HCT116 (cell line): ENCODE results near the gene FBXW4. TPM values are rescaled to one million over a fixed set of nuclear protein-coding genes. Genes with fewer than 3 reads are reported as not detected.

Source experiments
- ATAC-seq: fragments of 200-7000 bp; cut with Tn5 transposase; 2 replicates; pipeline ENCODE4 v1.9.1; 2020; ENCODE audit warnings: mild to moderate bottlenecking, moderate library complexity
- BruUV-seq: library from RNA; stranded (reverse); fragments of 400-500 nt; replicated peaks from 2 replicates; lab custom pipeline; 2021; lab: Mats Ljungman, UMichigan
- CTCF ChIA-PET: fragments of 300-600 bp; sonication (Branson Sonifier 250); formaldehyde crosslinking; loops from one replicate; lab custom pipeline; 2021; ENCODE audit warnings: antibody characterized with exemption; lab: Charles Lee
- POLR2A ChIA-PET: fragments of 300-600, 350-600 bp; sonication (Branson Sonifier 250); formaldehyde crosslinking; loops from one replicate; lab custom pipeline; 2021; ENCODE audit warnings: antibody characterized with exemption; lab: Charles Lee
- RAD21 ChIA-PET, 2 experiments: fragments of 300-600 bp; sonication (Branson Sonifier 250); formaldehyde crosslinking; loops; one replicate each; lab custom pipeline; 2023; ENCODE audit warnings: low total read pairs in 2 of 2; ENCODE audit not compliant: uncharacterized antibody in 2 of 2, unreplicated experiment in 2 of 2, low non-redundant PET in 1 of 2; lab: Charles Lee
- DNase-seq: peaks from one replicate; pipeline ENCODE4 v3.0.0-alpha.2; 2010; ENCODE audit warnings: low read depth, low spot score
- H2AFZ ChIP-seq: fragments of 200-600 bp; shearing (Covaris generic), sonication (generic); 2 replicates; pipeline ENCODE4 v1.6.1; 2017; ENCODE audit warnings: low read depth, mixed run types, mixed read lengths, antibody characterized with exemption, low read length; ENCODE audit not compliant: poor library complexity, severe bottlenecking
- H3K27ac ChIP-seq: 2 replicates; pipeline ENCODE4 v1.5.1; 2012; ENCODE audit warnings: low read depth, low read length
- H3K27me3 ChIP-seq: fragments of 200-600 bp; sonication (generic); 2 replicates; pipeline ENCODE4 v1.6.1; 2016; ENCODE audit warnings: mixed run types, low read length, mixed read lengths; ENCODE audit not compliant: insufficient read depth
- H3K36me3 ChIP-seq, 2 experiments: fragments of 200-500 bp in 1 of 2; fragments of 200-600 bp in 1 of 2; sonication (Bioruptor generic) in 1 of 2; sonication (generic) in 1 of 2; 2 replicates each; pipeline versions ENCODE4 v1.5.1 to v1.6.1; 2014 to 2016; ENCODE audit warnings: low read length in 2 of 2, inconsistent platforms in 1 of 2, mixed read lengths in 1 of 2, mixed run types in 1 of 2; ENCODE audit not compliant: insufficient read depth in 2 of 2, control insufficient read depth in 1 of 2
- H3K4me1 ChIP-seq, 2 experiments: fragments of 200-600 bp in 1 of 2; sonication (generic) in 1 of 2; 2 replicates each; pipeline versions ENCODE4 v1.5.1 to v1.6.1; 2012 to 2017; ENCODE audit warnings: low read length in 2 of 2, inconsistent platforms in 1 of 2, mild to moderate bottlenecking in 1 of 2, mixed read lengths in 1 of 2, mixed run types in 1 of 2, moderate library complexity in 1 of 2; ENCODE audit not compliant: insufficient read depth in 2 of 2, control insufficient read depth in 1 of 2
- H3K4me2 ChIP-seq: fragments of 200-600 bp; sonication (generic); 2 replicates; pipeline ENCODE4 v1.6.1; 2017; ENCODE audit warnings: mixed run types, low read length, mixed read lengths
- H3K4me3 ChIP-seq, 2 experiments: fragments of 200-600 bp in 1 of 2; sonication (generic) in 1 of 2; replicated peaks in 1 of 2; 2 replicates each; pipeline ENCODE4 v1.5.1; 2011 to 2016; ENCODE audit warnings: low read length in 2 of 2, control low read depth in 1 of 2, low read depth in 1 of 2, mild to moderate bottlenecking in 1 of 2, mixed read lengths in 1 of 2, mixed run types in 1 of 2
- H3K79me2 ChIP-seq: fragments of 200-600 bp; sonication (generic); 2 replicates; pipeline ENCODE4 v1.6.1; 2017; ENCODE audit warnings: mild to moderate bottlenecking, mixed run types, low read length, moderate library complexity, mixed read lengths; ENCODE audit not compliant: insufficient read depth
- H3K9ac ChIP-seq: fragments of 200-600 bp; sonication (generic); 2 replicates; pipeline ENCODE4 v1.6.1; 2016; ENCODE audit warnings: low read length, mixed read lengths
- H3K9me2 ChIP-seq: fragments of 200-600 bp; sonication (generic), shearing (Covaris generic); 2 replicates; pipeline ENCODE4 v1.6.1; 2017; ENCODE audit warnings: mixed run types, mild to moderate bottlenecking, moderate library complexity; ENCODE audit not compliant: insufficient read depth
- H3K9me3 ChIP-seq, 2 experiments: fragments of 200-500 bp in 1 of 2; fragments of 200-600 bp in 1 of 2; sonication (Bioruptor generic) in 1 of 2; sonication (generic) in 1 of 2; 2 replicates each; pipeline ENCODE4 v1.6.1; 2014 to 2017; ENCODE audit warnings: low read length in 2 of 2, mixed read lengths in 2 of 2, inconsistent platforms in 1 of 2, low read depth in 1 of 2, mild to moderate bottlenecking in 1 of 2, mixed run types in 1 of 2, moderate library complexity in 1 of 2; ENCODE audit not compliant: control insufficient read depth in 1 of 2, insufficient read depth in 1 of 2
- H4K20me1 ChIP-seq: fragments of 200-600 bp; sonication (generic), shearing (Covaris generic); 2 replicates; pipeline ENCODE4 v1.6.1; 2017; ENCODE audit warnings: mixed run types, mild to moderate bottlenecking, moderate library complexity; ENCODE audit not compliant: insufficient read depth
- ATF3 ChIP-seq: IDR thresholded peaks from 2 replicates; pipeline ENCODE4 v1.6.1; 2012
- CTCF ChIP-seq, 3 experiments: fragments of 200-600 bp in 1 of 3; sonication (generic) in 1 of 3; IDR thresholded peaks in 2 of 3; conservative IDR thresholded peaks in 1 of 3; 2 replicates each; pipeline ENCODE4 v1.5.1; 2012 to 2017; ENCODE audit warnings: low read depth in 2 of 3, low read length in 2 of 3, antibody characterized with exemption in 1 of 3, borderline replicate concordance in 1 of 3, control low read depth in 1 of 3, mild to moderate bottlenecking in 1 of 3, mixed read lengths in 1 of 3, mixed run types in 1 of 3, moderate library complexity in 1 of 3; ENCODE audit not compliant: insufficient read depth in 1 of 3
- EGR1 ChIP-seq: IDR thresholded peaks from 2 replicates; pipeline ENCODE4 v1.6.1; 2012; ENCODE audit warnings: low read depth
- ELF1 ChIP-seq: IDR thresholded peaks from 2 replicates; pipeline ENCODE4 v1.6.1; 2012; ENCODE audit warnings: low read depth, borderline replicate concordance
- POLR2AphosphoS5 ChIP-seq: IDR thresholded peaks from 2 replicates; pipeline ENCODE4 v1.6.1; 2011; ENCODE audit warnings: mild to moderate bottlenecking, low read depth, low read length, moderate library complexity
- REST ChIP-seq: IDR thresholded peaks from 2 replicates; pipeline ENCODE4 v1.6.1; 2012; ENCODE audit warnings: low read depth
- SIN3A ChIP-seq: IDR thresholded peaks from 2 replicates; pipeline ENCODE4 v1.6.1; 2012; ENCODE audit warnings: low read depth
- SRF ChIP-seq: IDR thresholded peaks from 2 replicates; pipeline ENCODE4 v1.6.1; 2012; ENCODE audit warnings: low read depth
- ZBTB33 ChIP-seq: IDR thresholded peaks from 2 replicates; pipeline ENCODE4 v1.6.1; 2011; ENCODE audit warnings: mild to moderate bottlenecking, low read length, moderate library complexity; ENCODE audit not compliant: insufficient replicate concordance; ENCODE audit errors: extremely low read depth
- ZFX ChIP-seq: fragments of 450-650 bp; IDR thresholded peaks from 2 replicates; pipeline ENCODE4 v1.6.1; 2017
- intact Hi-C: fragments of 100-400 bp; cut with micrococcal nuclease; formaldehyde crosslinking; loops from 2 replicates; pipeline ENCODE4 v1.10.0; 2022
- total RNA-seq: library from RNA; stranded (reverse); gene quantifications from one replicate; pipeline ENCODE4 v1.2.1, GENCODE V29; 2021; ENCODE audit not compliant: unreplicated experiment

FBXW4 gene
- total RNA-seq, 1 experiment from 2014 or later = 35.3 TPM

- H3K79me2 ChIP-seq = no peaks in the 10 kb centered on the region
- H3K4me1 ChIP-seq = no peaks in the 10 kb centered on the region
- TF ChIP-seq ZFX (no peak), ATF3 (no peak), EGR1 (no peak), SIN3A (no peak), CTCF (IDR thresholded peaks at IDR 0.05 in 2 of 3, conservative IDR thresholded peaks at IDR 0.05 in 1 of 3; ENCODE audit: borderline replicate concordance in 1 of 3, insufficient read depth in 1 of 3, low read depth in 2 of 3, low read length in 2 of 3) (no peak), ELF1 (no peak), REST (no peak), POLR2AphosphoS5 (no peak), SRF (no peak), ZBTB33 (no peak)
- TF ChIP-seq, all 23 proteins: peak for 0
- ChIA-PET RAD21 (no interaction called here), CTCF (no interaction called here), POLR2A (no interaction called here)
- no peak overlapping the region for H3K27ac ChIP-seq
- no peak overlapping the region for H2AFZ ChIP-seq
- no TSS peak for BruUV-seq
- no peak overlapping the region for H3K9ac ChIP-seq
- H3K27me3 ChIP-seq = no peaks in the 10 kb centered on the region
- ATAC-seq (no peak), DNase-seq (no peak)
- intact Hi-C loops = no loop called here
- no peaks in the 10 kb centered on the region for H3K9me3 ChIP-seq
- H3K4me2 ChIP-seq = no peak overlapping the region
- H4K20me1 ChIP-seq = no peaks in the 10 kb centered on the region
- no peaks in the 10 kb centered on the region for H3K9me2 ChIP-seq
- peaks cover 0 to 12% of the 10 kb centered on the region in 2 experiments; a peak in 2 of 4 replicates for H3K36me3 ChIP-seq
- no peak overlapping the region for H3K4me3 ChIP-seq
Observed at GRCh38 chr10:101675115-101675514, 19.9 kb downstream of the FBXW4 start.
